GM21360 (cell line): ENCODE measurements around the gene ZFYVE28.
"Not testable (repeated sequence)": the region's sequence is repeated elsewhere in the genome, so short reads cannot be mapped to it uniquely, and the experiment has no call there.

ENCODE experiments used
- ATAC-seq: cut with Tn5 transposase; IDR thresholded peaks from one replicate; pipeline ENCODE4 v1.9.1; 2021; ENCODE audit warnings: mild to moderate bottlenecking, moderate library complexity; ENCODE audit not compliant: unreplicated experiment

The ZFYVE28 gene

DNA sequence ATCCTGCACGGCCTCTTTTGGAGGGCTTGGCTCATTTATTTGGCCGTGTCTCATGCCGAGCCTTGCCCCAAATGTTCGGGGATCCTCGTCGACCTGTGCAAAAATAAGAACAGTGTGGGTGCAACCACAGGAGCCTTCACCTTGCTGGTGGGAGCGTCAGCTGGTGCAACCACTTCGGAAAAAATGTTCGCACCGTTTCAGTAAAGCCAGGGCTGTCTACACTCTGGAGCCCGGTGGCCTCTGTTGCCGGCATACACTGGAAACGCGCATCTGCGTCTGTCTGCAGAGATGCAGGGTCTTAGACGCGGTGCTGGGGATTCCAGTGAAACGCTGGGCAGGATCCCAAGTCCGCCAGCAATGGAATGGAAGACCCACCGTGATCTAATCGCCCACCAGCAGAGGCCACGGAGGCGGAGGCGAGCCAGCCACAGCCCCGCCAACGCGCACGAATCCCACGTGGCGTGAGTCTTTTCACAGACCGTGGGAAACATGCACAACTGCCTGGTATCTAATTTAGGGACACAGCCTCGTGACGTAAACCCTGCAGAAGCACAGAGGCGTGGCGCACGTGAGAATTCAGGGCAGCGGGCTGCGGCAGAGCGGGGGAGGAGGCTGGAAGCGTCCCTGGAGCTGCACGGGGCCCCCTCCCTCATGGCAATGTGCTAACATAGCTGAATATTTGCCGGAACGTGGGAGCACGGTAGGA lies 142.7 kb downstream of the ZFYVE28 start:
- ATAC-seq, result no peak

DNA sequence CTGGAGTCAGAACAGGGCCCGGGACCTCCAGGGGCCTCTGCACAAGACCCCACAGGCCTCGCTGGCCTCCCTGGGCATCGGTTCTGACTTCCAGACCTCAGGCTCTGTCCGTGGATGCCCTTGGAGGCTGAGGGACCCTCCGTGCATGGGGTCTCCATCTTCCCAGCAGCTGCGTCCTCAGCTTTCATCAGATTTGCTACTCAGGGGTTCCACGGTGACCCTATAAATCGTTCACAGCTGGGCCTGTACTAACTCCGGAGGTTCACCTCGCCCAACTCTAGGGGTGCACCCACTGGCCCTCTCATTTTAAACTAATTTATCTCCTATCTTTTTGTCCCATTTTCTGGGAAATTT lies 143.4 kb downstream of the ZFYVE28 start:
- ATAC-seq, result not testable (repeated sequence)

GRCh38 chr4:2274320-2275043 lies 144.0 kb downstream of the ZFYVE28 start:
- ATAC-seq, result no peak

GRCh38 chr4:2273657-2274319 lies 144.7 kb downstream of the ZFYVE28 start:
- no peak for ATAC-seq

DNA sequence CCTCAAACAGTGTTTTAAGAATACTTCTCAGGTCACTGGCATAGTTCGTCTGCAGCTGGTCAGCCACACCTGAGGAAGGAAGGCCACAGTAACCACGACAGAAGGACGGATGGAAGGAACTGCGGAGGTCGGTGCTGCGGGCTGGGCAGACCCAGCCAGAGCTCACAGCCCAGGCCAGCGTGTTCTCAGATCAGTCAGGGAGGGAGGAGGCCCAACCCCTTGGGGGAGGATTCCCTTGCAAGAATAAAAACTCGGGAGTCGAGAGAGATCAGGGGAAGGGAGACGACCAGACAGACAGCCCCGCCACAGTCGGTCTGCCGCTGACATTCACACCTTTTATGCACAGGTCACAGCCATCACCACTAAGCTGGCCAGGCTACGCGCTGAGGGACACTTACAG lies 145.2 kb downstream of the ZFYVE28 start:
- no peak for ATAC-seq

DNA sequence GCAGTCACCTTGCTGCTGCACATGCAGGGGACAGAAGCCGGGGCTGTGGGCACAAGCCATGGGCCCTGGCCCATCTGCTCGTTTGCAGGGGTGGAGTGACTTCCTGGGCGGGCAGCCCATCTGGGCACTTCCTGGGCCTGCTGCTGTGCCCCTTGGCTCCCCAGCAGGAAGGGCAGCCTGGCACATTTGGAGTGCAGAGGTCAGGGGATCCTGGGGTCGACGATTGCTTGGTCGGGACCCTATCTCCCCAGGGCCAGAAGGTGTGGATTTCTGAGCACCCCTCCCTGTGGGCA lies 145.7 kb downstream of the ZFYVE28 start:
- ATAC-seq, result no peak

GRCh38 chr4:2272026-2272827 lies 146.2 kb downstream of the ZFYVE28 start:
- ATAC-seq, result no peak

DNA sequence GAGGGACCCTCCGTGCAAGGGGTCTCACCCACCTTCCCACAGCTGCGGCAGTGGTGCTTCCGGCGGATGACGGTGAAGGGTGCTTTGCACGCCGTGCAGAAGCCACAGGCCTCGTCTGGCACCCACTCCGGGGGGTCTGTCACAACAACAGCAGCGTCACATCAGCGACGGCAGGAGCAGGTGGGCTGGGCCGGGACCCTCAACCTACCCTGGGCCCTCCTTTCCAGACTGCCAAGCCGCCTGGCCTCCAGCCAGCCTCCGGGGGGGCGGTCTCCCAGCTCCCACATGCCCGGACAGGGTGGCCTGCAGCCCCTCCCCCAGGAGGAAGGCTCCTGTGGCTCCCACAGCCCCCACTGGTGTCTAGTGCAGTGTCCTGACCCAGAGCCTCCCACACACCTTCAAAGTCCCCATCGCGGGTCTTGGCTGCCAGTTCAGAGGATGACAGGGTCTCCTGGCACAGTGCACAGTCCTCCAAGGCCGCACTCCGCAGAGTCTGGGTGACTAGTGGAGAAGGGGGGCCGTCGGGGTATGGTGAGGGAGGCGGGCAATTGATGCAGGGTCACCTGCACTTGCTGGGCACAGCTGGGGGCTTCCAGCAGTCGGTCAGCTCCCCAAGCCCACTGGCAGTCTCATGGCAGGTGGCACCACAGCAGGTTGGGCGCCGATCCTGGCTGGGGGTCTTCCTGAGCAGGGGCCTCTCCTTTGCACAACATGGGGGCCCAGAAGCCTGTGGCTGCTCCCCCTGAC lies 147.0 kb downstream of the ZFYVE28 start:
- ATAC-seq, result no peak

- ATAC-seq, result no peak
These were observed 147.9 kb downstream of the ZFYVE28 start for GRCh38 chr4:2270341-2271165.

DNA sequence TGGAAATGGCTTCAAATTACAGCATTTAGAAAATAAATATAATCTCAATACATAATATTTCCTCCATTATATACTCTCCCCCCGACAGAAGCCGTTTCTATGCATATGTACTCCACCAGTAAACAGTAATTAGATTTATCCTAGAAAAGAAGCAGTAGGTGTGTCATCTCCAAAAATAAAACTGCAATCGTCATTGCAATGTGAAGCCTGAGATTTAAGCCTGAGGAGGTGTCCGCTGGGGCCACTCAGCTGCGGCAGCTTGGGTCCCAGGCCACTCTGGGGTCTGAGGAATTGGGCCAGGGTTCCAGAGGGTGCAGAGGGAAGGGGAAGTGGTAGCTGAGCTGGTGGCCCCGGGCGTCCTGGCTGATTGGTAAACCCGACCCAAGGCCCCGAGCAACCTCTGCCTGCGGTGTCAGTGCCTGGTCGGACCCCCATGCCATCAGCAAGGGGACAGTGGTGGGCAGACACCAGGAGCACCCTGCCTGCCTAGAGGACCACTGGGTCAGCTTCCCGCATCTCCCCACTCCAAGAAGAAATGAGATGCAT lies 148.8 kb downstream of the ZFYVE28 start:
- no peak for ATAC-seq

- ATAC-seq, result no peak
These were observed 149.3 kb downstream of the ZFYVE28 start for GRCh38 chr4:2269206-2269531.

DNA sequence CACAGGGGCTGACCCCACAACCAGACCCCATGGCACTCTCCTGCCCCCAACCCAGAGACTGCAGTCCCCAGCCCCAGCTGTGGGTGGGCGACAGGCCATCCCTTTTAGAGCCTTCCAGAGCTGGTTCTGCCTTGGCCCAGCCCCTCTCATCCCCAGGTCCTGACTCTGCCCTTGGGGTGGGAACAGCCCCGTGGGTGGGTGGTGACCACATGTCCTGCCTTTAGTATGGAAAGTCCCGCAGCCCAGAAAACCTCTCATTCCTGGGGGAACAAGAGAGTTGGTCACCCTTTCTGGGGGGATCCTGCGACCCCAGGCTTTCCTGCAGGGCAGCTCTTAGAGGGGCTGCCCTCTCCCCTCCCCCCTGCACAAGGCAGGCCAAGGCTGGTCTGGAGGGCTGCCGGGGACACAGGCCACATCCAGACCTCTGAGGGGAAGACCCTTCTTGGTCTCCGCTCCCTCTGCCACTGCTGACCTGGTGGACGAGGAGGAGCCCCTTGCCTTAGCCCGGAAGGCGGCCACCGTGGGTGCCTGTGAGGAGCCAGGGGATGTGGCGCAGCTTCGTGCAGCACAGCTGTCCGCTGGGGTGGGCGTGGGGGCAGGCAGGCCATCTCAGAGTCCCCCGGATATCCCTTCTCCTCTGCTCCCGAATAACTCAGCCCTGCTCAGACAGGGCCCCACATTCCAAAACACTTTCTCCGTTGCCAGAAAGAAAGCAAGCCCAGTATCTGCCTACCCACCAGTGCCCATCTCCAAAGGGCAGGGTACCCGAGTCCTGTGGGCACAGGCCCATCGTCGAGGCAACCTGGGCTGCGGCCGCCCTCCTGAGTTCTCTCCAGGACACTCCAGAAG lies 149.9 kb downstream of the ZFYVE28 start:
- no peak for ATAC-seq

GRCh38 chr4:2267841-2268240 lies 150.6 kb downstream of the ZFYVE28 start:
- ATAC-seq, result no peak

GRCh38 chr4:2267320-2267811 lies 151.1 kb downstream of the ZFYVE28 start:
- ATAC-seq, result no peak

GRCh38 chr4:2266821-2267220 lies 151.6 kb downstream of the ZFYVE28 start:
- no peak for ATAC-seq

DNA sequence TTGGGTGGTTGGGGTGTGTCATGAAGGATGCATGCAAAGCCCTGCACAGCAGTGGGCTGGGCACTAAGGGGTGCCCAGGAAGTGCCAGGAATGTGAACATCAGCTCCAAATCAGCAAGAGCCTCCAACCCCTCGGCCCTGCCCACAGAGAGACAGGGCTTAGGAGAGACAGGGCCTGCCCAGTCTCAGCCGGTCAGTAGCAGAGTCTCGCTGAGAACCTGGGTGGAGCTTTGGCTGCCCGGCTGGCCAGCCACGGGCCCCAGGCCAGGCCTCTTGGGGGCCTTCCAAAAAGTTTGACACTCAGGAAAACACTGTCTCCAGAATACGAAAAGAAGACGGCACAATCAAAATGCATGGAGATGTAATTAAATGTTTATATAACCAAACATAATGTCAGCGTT lies 152.3 kb downstream of the ZFYVE28 start:
- ATAC-seq, result no peak

- ATAC-seq, result no peak
These were observed 153.0 kb downstream of the ZFYVE28 start for GRCh38 chr4:2265113-2266110.
